ENCODE measurements around the gene CASTOR1.
"Not testable (repeated sequence)": the region's sequence is repeated elsewhere in the genome, so short reads cannot be mapped to it uniquely, and the experiment has no call there.

The CASTOR1 gene

GRCh38 chr22:30289141-30289979 is at the start of gene CASTOR1:
CASTOR1 (minus strand) TSS chr22:30289505; CDS start chr22:30289497, 8 bp downstream.
- peak; percentile 0 for TF ChIP-seq CTCF (conservative IDR thresholded peaks at IDR 0.05; ENCODE audit: low read depth, low read length)
- H3K4me3 ChIP-seq (ENCODE audit: low read depth, low read length) = peak within 1 kb of the TSS; percentile 82
- peak; percentile 99 for DNase-seq (ENCODE audit: low read depth)

DNA sequence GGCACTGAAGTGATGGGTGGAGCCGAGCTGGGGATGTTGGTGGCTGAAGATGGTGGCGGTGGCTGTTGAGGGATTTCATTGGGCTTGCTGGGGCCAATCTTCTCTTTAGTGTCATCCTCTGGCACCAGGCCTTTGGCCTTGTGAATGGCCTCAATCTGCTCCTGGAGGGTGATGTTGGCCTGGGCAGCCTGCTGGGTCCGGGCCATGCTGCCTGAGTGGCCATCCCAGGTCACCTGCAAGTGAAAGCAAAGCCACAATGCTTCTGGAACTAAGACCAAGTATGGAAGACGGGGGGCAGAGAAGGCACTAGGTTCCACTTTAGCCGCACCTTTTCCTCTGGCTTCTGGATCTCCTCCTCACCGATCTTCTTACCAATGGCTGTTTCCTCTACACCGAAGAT is 49.5 kb upstream of the CASTOR1 start:
- H3K4me3 ChIP-seq (ENCODE audit: low read depth, low read length) = no peak overlapping the region
- DNase-seq (ENCODE audit: low read depth) = no peak
- TF ChIP-seq CTCF (conservative IDR thresholded peaks at IDR 0.05; ENCODE audit: low read depth, low read length) = no peak

DNA sequence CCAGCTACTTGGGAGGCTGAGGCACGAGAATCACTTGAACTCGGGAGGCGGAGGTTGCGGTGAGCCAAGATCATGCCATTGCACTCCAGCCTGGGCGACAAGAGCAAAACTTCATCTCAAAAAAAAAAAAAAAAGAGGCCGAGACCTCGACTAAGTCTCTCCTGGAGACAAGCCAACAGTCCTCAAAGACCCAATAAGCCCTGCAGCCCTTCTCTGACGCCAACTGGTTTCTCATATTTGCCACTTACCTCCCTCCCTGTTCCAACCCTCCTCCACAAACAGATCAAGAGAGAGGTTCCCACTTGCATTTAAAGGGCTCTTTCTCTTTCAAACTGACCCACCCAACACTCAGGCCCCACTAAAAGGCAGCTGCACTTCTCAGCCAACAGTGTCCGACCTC is 49.0 kb upstream of the CASTOR1 start:
- not testable (repeated sequence) for H3K4me3 ChIP-seq (ENCODE audit: low read depth, low read length)

GRCh38 chr22:30337461-30337778 is 48.1 kb upstream of the CASTOR1 start:
- TF ChIP-seq CTCF (conservative IDR thresholded peaks at IDR 0.05; ENCODE audit: low read depth, low read length) = no peak
- H3K4me3 ChIP-seq (ENCODE audit: low read depth, low read length) = no peak overlapping the region
- DNase-seq (ENCODE audit: low read depth) = no peak

More for the DNA sequence above, 49.0 kb upstream of the CASTOR1 start:
- DNase-seq (ENCODE audit: low read depth) = not testable (repeated sequence)

GRCh38 chr22:30336752-30337460 is 47.6 kb upstream of the CASTOR1 start:
- no peak overlapping the region for H3K4me3 ChIP-seq (ENCODE audit: low read depth, low read length)
- no peak for TF ChIP-seq CTCF (conservative IDR thresholded peaks at IDR 0.05; ENCODE audit: low read depth, low read length)
- no peak for DNase-seq (ENCODE audit: low read depth)

- no peak overlapping the region for H3K4me3 ChIP-seq (ENCODE audit: low read depth, low read length)
- no peak for DNase-seq (ENCODE audit: low read depth)
- TF ChIP-seq CTCF (conservative IDR thresholded peaks at IDR 0.05; ENCODE audit: low read depth, low read length) = no peak
Measured at GRCh38 chr22:30335236-30335635, 45.9 kb upstream of the CASTOR1 start.

DNA sequence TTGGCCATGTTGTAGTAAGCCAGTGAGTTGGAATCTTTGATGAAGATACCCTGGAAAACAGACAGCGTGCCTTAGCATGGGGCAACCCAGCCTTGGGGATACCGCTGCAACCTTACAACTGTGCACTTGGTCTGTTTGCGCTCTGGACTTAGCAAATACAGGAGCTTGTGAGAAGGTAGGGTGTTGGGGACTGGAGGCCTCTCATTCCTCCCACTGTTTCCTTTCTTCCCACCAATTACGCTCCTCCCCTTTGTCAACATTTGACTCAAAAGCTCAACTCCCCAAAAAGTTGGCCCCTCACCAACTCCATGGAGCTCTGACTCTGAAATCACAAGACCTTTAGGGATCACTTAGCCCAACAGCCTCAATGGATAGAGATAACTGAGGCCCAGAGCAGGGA is 45.3 kb upstream of the CASTOR1 start:
- DNase-seq (ENCODE audit: low read depth) = no peak
- no peak for TF ChIP-seq CTCF (conservative IDR thresholded peaks at IDR 0.05; ENCODE audit: low read depth, low read length)
- no peak overlapping the region for H3K4me3 ChIP-seq (ENCODE audit: low read depth, low read length)

Data from choroid plexus epithelial cell (primary cell).